HG03432 (cell line): ENCODE data around the gene CLVS2.

Source experiments
- ATAC-seq: cut with Tn5 transposase; IDR thresholded peaks from one replicate; pipeline ENCODE4 v1.9.1; 2021; ENCODE audit warnings: mild to moderate bottlenecking, moderate library complexity; ENCODE audit not compliant: unreplicated experiment

The CLVS2 gene

GRCh38 chr6:122995921-122996793, at the start of gene CLVS2:
Gene CLVS2 (plus strand): TSS chr6:122996235. CDS start chr6:122997778, 1,543 bp downstream.
- ATAC-seq, result no peak

- ATAC-seq, result no peak
Observed at GRCh38 chr6:122947355-122947754, 48.7 kb upstream of the CLVS2 start.

GRCh38 chr6:122953766-122954165, 42.3 kb upstream of the CLVS2 start:
- no peak for ATAC-seq

- ATAC-seq, result no peak
Observed at GRCh38 chr6:122956376-122956775, 39.7 kb upstream of the CLVS2 start.

GRCh38 chr6:122962000-122962624, 33.9 kb upstream of the CLVS2 start:
- no peak for ATAC-seq

GRCh38 chr6:122969999-122970533, 26.0 kb upstream of the CLVS2 start:
- no peak for ATAC-seq

- no peak for ATAC-seq
Observed at GRCh38 chr6:122977180-122977579, 18.9 kb upstream of the CLVS2 start.

GRCh38 chr6:122984393-122984792, 11.6 kb upstream of the CLVS2 start:
- no peak for ATAC-seq

- no peak for ATAC-seq
Observed at GRCh38 chr6:122994256-122994655, 1.8 kb upstream of the CLVS2 start.

- ATAC-seq, result no peak
Observed at GRCh38 chr6:122996794-122997505, 915 bp downstream of the CLVS2 start.

GRCh38 chr6:122997541-122998150, 1.6 kb downstream of the CLVS2 start:
- no peak for ATAC-seq

- ATAC-seq, result no peak
Observed at GRCh38 chr6:122998403-122998975, 2.5 kb downstream of the CLVS2 start.

GRCh38 chr6:123000244-123000770, 4.3 kb downstream of the CLVS2 start:
- no peak for ATAC-seq

- ATAC-seq, result no peak
Observed at GRCh38 chr6:123001540-123001939, 5.5 kb downstream of the CLVS2 start.

- ATAC-seq, result no peak
Observed at GRCh38 chr6:123007885-123008284, 11.8 kb downstream of the CLVS2 start.

GRCh38 chr6:123009059-123009458, 13.0 kb downstream of the CLVS2 start:
- no peak for ATAC-seq

GRCh38 chr6:123014835-123015234, 18.8 kb downstream of the CLVS2 start:
- ATAC-seq, result no peak

- ATAC-seq, result no peak
Observed at GRCh38 chr6:123016431-123017103, 20.5 kb downstream of the CLVS2 start.

GRCh38 chr6:123017104-123017682, 21.2 kb downstream of the CLVS2 start:
- no peak for ATAC-seq
